ENCODE measurements around the gene ZNF512.
"Not testable (repeated sequence)": the region's sequence is repeated elsewhere in the genome, so short reads cannot be mapped to it uniquely, and the experiment has no call there.

The ZNF512 gene

GRCh38 chr2:27627963-27628766, 45.3 kb downstream of the ZNF512 start:
- TF ChIP-seq CTCF (IDR thresholded peaks at IDR 0.05; ENCODE audit: insufficient read depth, low read depth, low read length, missing control alignments) = no peak
- peak overlapping the region; percentile 72 for H3K4me3 ChIP-seq (ENCODE audit: low read length)
- DNase-seq (ENCODE audit: low read depth) = peak; percentile 96

GRCh38 chr2:27628767-27629709, 46.2 kb downstream of the ZNF512 start, which contains the start of the genes CCDC121 and GPN1:
Gene CCDC121, minus strand, starts transcription at chr2:27629012. Its CDS starts 1,213 bp downstream, at chr2:27627799.
Gene GPN1, plus strand, starts transcription at chr2:27629050. Its CDS starts 9 bp downstream, at chr2:27629059.
- TF ChIP-seq CTCF (IDR thresholded peaks at IDR 0.05; ENCODE audit: insufficient read depth, low read depth, low read length, missing control alignments) = no peak
- H3K4me3 ChIP-seq (ENCODE audit: low read length) = peak within 1 kb of the TSS; percentile 72
- DNase-seq (ENCODE audit: low read depth) = peak; percentile 95

- not testable (repeated sequence) for DNase-seq (ENCODE audit: low read depth); H3K4me3 ChIP-seq (ENCODE audit: low read length)
Measured at GRCh38 chr2:27630257-27630656, 47.4 kb downstream of the ZNF512 start.

- H3K4me3 ChIP-seq (ENCODE audit: low read length) = no peak overlapping the region
- no peak for TF ChIP-seq CTCF (IDR thresholded peaks at IDR 0.05; ENCODE audit: insufficient read depth, low read depth, low read length, missing control alignments)
- DNase-seq (ENCODE audit: low read depth) = no peak
Measured at GRCh38 chr2:27634291-27634690, 51.4 kb downstream of the ZNF512 start.

- DNase-seq (ENCODE audit: low read depth) = peak; percentile 36
- TF ChIP-seq CTCF (IDR thresholded peaks at IDR 0.05; ENCODE audit: insufficient read depth, low read depth, low read length, missing control alignments) = no peak
- no peak overlapping the region for H3K4me3 ChIP-seq (ENCODE audit: low read length)
Measured at GRCh38 chr2:27636766-27637165, 53.9 kb downstream of the ZNF512 start.

GRCh38 chr2:27638037-27638637, 55.3 kb downstream of the ZNF512 start:
- no peak for TF ChIP-seq CTCF (IDR thresholded peaks at IDR 0.05; ENCODE audit: insufficient read depth, low read depth, low read length, missing control alignments)
- peak; percentile 94 for DNase-seq (ENCODE audit: low read depth)
- H3K4me3 ChIP-seq (ENCODE audit: low read length) = no peak overlapping the region

- peak; percentile 54 for DNase-seq (ENCODE audit: low read depth)
- no peak overlapping the region for H3K4me3 ChIP-seq (ENCODE audit: low read length)
- no peak for TF ChIP-seq CTCF (IDR thresholded peaks at IDR 0.05; ENCODE audit: insufficient read depth, low read depth, low read length, missing control alignments)
Measured at GRCh38 chr2:27638709-27639108, 55.9 kb downstream of the ZNF512 start.

Data from epithelial cell of esophagus (primary cell).